Activated CD8-positive, alpha-beta memory T cell treated with anti-CD3 and anti-CD28 coated beads for 1 hour (primary cell): ENCODE data around the gene WDR18.

Source experiments
- DNase-seq, 2 donors: peaks; one replicate each; pipeline ENCODE4 v3.0.0-alpha.2; 2020; ENCODE audit warnings: low read depth in 1 of 2; ENCODE audit errors: extremely low read depth in 1 of 2

The WDR18 gene

GRCh38 chr19:991174-991931 lies 7.2 kb downstream of the WDR18 start:
- DNase-seq = peak; percentile 33 to 36

GRCh38 chr19:991932-992669 lies 8.0 kb downstream of the WDR18 start:
- no peak for DNase-seq

- no peak for DNase-seq
Measured at GRCh38 chr19:992670-993055, 8.5 kb downstream of the WDR18 start.

- no peak for DNase-seq
Measured at GRCh38 chr19:993361-993830, 9.3 kb downstream of the WDR18 start.

GRCh38 chr19:993831-994393 lies 9.8 kb downstream of the WDR18 start:
- DNase-seq = no peak

GRCh38 chr19:994516-994915 lies 10.4 kb downstream of the WDR18 start:
- no peak for DNase-seq

GRCh38 chr19:995051-995827 lies 11.1 kb downstream of the WDR18 start:
- no peak for DNase-seq

GRCh38 chr19:996051-996838 lies 12.1 kb downstream of the WDR18 start:
- DNase-seq = peak; percentile 37 to 96

- no peak for DNase-seq
Measured at GRCh38 chr19:998064-998463, 13.9 kb downstream of the WDR18 start.

- DNase-seq = no peak
Measured at GRCh38 chr19:999379-999719, 15.2 kb downstream of the WDR18 start.

- peak; percentile 34 to 51 for DNase-seq
Measured at GRCh38 chr19:1000095-1000494, 15.9 kb downstream of the WDR18 start, which contains the start of gene GRIN3B. Gene GRIN3B, plus strand, starts transcription at chr19:1000419. Its CDS starts 19 bp downstream, at chr19:1000438.

- DNase-seq = no peak
Measured at GRCh38 chr19:1000591-1001537, 16.7 kb downstream of the WDR18 start.

- peak in 1 of 2 donors; percentile 63 for DNase-seq
Measured at GRCh38 chr19:1001538-1002166, 17.5 kb downstream of the WDR18 start.

GRCh38 chr19:1002600-1002999 lies 18.5 kb downstream of the WDR18 start:
- DNase-seq = no peak

GRCh38 chr19:1003283-1003682 lies 19.1 kb downstream of the WDR18 start:
- no peak for DNase-seq

- DNase-seq = no peak
Measured at GRCh38 chr19:1004204-1004802, 20.2 kb downstream of the WDR18 start.

- DNase-seq = no peak
Measured at GRCh38 chr19:1004803-1005664, 20.9 kb downstream of the WDR18 start.
